ENCODE measurements around the gene CCS.

DNA sequence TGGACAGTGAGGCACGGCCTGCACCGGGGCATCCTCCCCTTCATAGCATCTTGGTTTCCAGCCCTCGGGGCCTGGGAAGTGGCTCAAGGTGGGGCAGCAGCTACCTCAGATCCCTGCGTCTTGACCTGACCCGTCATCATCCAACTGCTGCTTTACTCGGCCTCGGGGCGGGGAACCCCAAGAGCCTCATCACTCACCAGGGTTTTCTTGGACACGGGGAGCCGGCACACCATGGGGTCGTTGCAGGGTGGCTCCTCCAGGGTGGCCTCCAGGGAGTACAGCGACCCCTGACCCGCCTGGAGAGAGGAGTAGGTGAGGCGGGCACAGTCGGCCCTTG is 25.2 kb upstream of the CCS start:
- TF ChIP-seq, protein P1, sequence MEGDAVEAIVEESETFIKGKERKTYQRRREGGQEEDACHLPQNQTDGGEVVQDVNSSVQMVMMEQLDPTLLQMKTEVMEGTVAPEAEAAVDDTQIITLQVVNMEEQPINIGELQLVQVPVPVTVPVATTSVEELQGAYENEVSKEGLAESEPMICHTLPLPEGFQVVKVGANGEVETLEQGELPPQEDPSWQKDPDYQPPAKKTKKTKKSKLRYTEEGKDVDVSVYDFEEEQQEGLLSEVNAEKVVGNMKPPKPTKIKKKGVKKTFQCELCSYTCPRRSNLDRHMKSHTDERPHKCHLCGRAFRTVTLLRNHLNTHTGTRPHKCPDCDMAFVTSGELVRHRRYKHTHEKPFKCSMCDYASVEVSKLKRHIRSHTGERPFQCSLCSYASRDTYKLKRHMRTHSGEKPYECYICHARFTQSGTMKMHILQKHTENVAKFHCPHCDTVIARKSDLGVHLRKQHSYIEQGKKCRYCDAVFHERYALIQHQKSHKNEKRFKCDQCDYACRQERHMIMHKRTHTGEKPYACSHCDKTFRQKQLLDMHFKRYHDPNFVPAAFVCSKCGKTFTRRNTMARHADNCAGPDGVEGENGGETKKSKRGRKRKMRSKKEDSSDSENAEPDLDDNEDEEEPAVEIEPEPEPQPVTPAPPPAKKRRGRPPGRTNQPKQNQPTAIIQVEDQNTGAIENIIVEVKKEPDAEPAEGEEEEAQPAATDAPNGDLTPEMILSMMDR (IDR thresholded peaks at IDR 0.05; ENCODE audit: poor library complexity) = no peak
- no peak for TF ChIP-seq EZH2 (IDR thresholded peaks at IDR 0.05; ENCODE audit: borderline replicate concordance)

Measured in hepatocyte (in vitro differentiated cells).